Measurements from ENCODE around the gene TMEM143.
"Not testable (repeated sequence)": the region's sequence is repeated elsewhere in the genome, so short reads cannot be mapped to it uniquely, and the experiment has no call there.

Gene TMEM143

GRCh38 chr19:48363810-48364597, at the start of gene TMEM143, which contains the start of gene SYNGR4:
Gene TMEM143 (minus strand): TSS chr19:48363940. CDS start chr19:48363920, 20 bp downstream.
Gene SYNGR4 (plus strand): TSS chr19:48364367. CDS start chr19:48365843, 1,476 bp downstream.
- FAIRE-seq, result peak; percentile 99

GRCh38 chr19:48405850-48406249, 42.1 kb upstream of the TMEM143 start:
- FAIRE-seq, result no peak
- DNase-seq (ENCODE audit: insufficient read length, low spot score), result no peak

More at GRCh38 chr19:48363810-48364597, at the start of gene TMEM143, which contains the start of gene SYNGR4:
- DNase-seq (ENCODE audit: insufficient read length, low spot score), result peak; percentile 99

- DNase-seq (ENCODE audit: insufficient read length, low spot score), result no peak
- FAIRE-seq, result no peak
Measured at GRCh38 chr19:48405010-48405659, 41.4 kb upstream of the TMEM143 start.

GRCh38 chr19:48403606-48404005, 39.9 kb upstream of the TMEM143 start:
- FAIRE-seq (peak; percentile 49), DNase-seq (ENCODE audit: insufficient read length, low spot score) (peak; percentile 79)

GRCh38 chr19:48401287-48401686, 37.5 kb upstream of the TMEM143 start:
- DNase-seq (ENCODE audit: insufficient read length, low spot score) (no peak), FAIRE-seq (no peak)

GRCh38 chr19:48400018-48400742, 36.4 kb upstream of the TMEM143 start:
- FAIRE-seq (peak; percentile 23), DNase-seq (ENCODE audit: insufficient read length, low spot score) (no peak)

- FAIRE-seq (no peak), DNase-seq (ENCODE audit: insufficient read length, low spot score) (no peak)
Measured at GRCh38 chr19:48398375-48399235, 34.9 kb upstream of the TMEM143 start.

GRCh38 chr19:48398102-48398374, 34.3 kb upstream of the TMEM143 start:
- FAIRE-seq (no peak), DNase-seq (ENCODE audit: insufficient read length, low spot score) (no peak)

- FAIRE-seq, result no peak
- DNase-seq (ENCODE audit: insufficient read length, low spot score), result no peak
Measured at GRCh38 chr19:48397263-48398101, 33.7 kb upstream of the TMEM143 start.

GRCh38 chr19:48396824-48397176, 33.1 kb upstream of the TMEM143 start:
- DNase-seq (ENCODE audit: insufficient read length, low spot score), result no peak
- no peak for FAIRE-seq

- FAIRE-seq, result no peak
- no peak for DNase-seq (ENCODE audit: insufficient read length, low spot score)
Measured at GRCh38 chr19:48396016-48396823, 32.5 kb upstream of the TMEM143 start.

GRCh38 chr19:48395499-48395898, 31.8 kb upstream of the TMEM143 start:
- DNase-seq (ENCODE audit: insufficient read length, low spot score), result no peak
- FAIRE-seq, result no peak

GRCh38 chr19:48395170-48395455, 31.4 kb upstream of the TMEM143 start:
- FAIRE-seq (no peak), DNase-seq (ENCODE audit: insufficient read length, low spot score) (no peak)

- no peak for FAIRE-seq
- no peak for DNase-seq (ENCODE audit: insufficient read length, low spot score)
Measured at GRCh38 chr19:48394331-48395169, 30.8 kb upstream of the TMEM143 start.

GRCh38 chr19:48393559-48394330, 30.0 kb upstream of the TMEM143 start, which contains the start of gene GRIN2D:
Gene GRIN2D (plus strand): TSS chr19:48393668. CDS start chr19:48398393, 4,725 bp downstream.
- FAIRE-seq (no peak), DNase-seq (ENCODE audit: insufficient read length, low spot score) (no peak)

- DNase-seq (ENCODE audit: insufficient read length, low spot score), result no peak
- no peak for FAIRE-seq
Measured at GRCh38 chr19:48392860-48393558, 29.3 kb upstream of the TMEM143 start.

GRCh38 chr19:48392006-48392344, 28.2 kb upstream of the TMEM143 start:
- not testable (repeated sequence) for FAIRE-seq; DNase-seq (ENCODE audit: insufficient read length, low spot score)

Measured in HTR-8/SVneo (cell line).